ENCODE data around the gene ZNF222.
A peak's percentile ranks its signal among the peaks of the same experiment; 100 is the strongest.

Gene ZNF222

GRCh38 chr19:44069415-44069814 lies 44.2 kb downstream of the ZNF222 start:
- in situ Hi-C loops (cut with MboI; ENCODE audit: low pct_unique_long_range_greater_than_20kb, low sequenced_read_pairs, unreplicated experiment): no loop called here
- TF ChIP-seq CTCF (IDR thresholded peaks at IDR 0.05; ENCODE audit: extremely low read depth, insufficient read depth, missing control alignments): no peak
- DNase-seq (ENCODE audit: low spot score): no peak

- DNase-seq (ENCODE audit: low spot score): peak; percentile 86
- in situ Hi-C loops (cut with MboI; ENCODE audit: low pct_unique_long_range_greater_than_20kb, low sequenced_read_pairs, unreplicated experiment): no loop called here
- no peak for TF ChIP-seq CTCF (IDR thresholded peaks at IDR 0.05; ENCODE audit: extremely low read depth, insufficient read depth, missing control alignments)
These were observed 46.8 kb downstream of the ZNF222 start, which contains the start of gene ZNF284 for GRCh38 chr19:44071824-44072542. Gene ZNF284 (plus strand): TSS chr19:44072159. CDS start chr19:44076390, 4,231 bp downstream.

GRCh38 chr19:44072543-44073401 lies 47.6 kb downstream of the ZNF222 start:
- peak; percentile 32 for TF ChIP-seq CTCF (IDR thresholded peaks at IDR 0.05; ENCODE audit: extremely low read depth, insufficient read depth, missing control alignments)
- DNase-seq (ENCODE audit: low spot score): no peak
- in situ Hi-C loops (cut with MboI; ENCODE audit: low pct_unique_long_range_greater_than_20kb, low sequenced_read_pairs, unreplicated experiment): no loop called here

GRCh38 chr19:44076325-44076724 lies 51.1 kb downstream of the ZNF222 start:
- no peak for TF ChIP-seq CTCF (IDR thresholded peaks at IDR 0.05; ENCODE audit: extremely low read depth, insufficient read depth, missing control alignments)
- no peak for DNase-seq (ENCODE audit: low spot score)
- in situ Hi-C loops (cut with MboI; ENCODE audit: low pct_unique_long_range_greater_than_20kb, low sequenced_read_pairs, unreplicated experiment): no loop called here
